KOPT-K1 (cell line): Measurements from ENCODE around the gene BSND.

Experiments
- H3K27ac ChIP-seq: fragments of 200-600 bp; sonication (generic); 2 replicates; pipeline ENCODE4 v1.5.1; 2016; ENCODE audit warnings: antibody characterized with exemption, mild to moderate bottlenecking, low read depth, low read length; ENCODE audit not compliant: poor library complexity, severe bottlenecking
- H3K36me3 ChIP-seq: fragments of 200-600 bp; sonication (generic); 2 replicates; pipeline ENCODE4 v1.5.1; 2017; ENCODE audit warnings: antibody characterized with exemption, mild to moderate bottlenecking, low read length, moderate library complexity; ENCODE audit not compliant: insufficient read depth
- H3K9me3 ChIP-seq: fragments of 200-600 bp; sonication (generic); 2 replicates; pipeline ENCODE4 v1.5.1; 2017; ENCODE audit warnings: antibody characterized with exemption, low read length, mild to moderate bottlenecking; ENCODE audit not compliant: insufficient read depth, poor library complexity, severe bottlenecking

Gene BSND

GRCh38 chr1:54969879-54970278 lies 28.9 kb upstream of the BSND start:
- H3K9me3 ChIP-seq: no peaks in the 10 kb centered on the region
- no peaks in the 10 kb centered on the region for H3K36me3 ChIP-seq
- H3K27ac ChIP-seq: no peak overlapping the region

DNA sequence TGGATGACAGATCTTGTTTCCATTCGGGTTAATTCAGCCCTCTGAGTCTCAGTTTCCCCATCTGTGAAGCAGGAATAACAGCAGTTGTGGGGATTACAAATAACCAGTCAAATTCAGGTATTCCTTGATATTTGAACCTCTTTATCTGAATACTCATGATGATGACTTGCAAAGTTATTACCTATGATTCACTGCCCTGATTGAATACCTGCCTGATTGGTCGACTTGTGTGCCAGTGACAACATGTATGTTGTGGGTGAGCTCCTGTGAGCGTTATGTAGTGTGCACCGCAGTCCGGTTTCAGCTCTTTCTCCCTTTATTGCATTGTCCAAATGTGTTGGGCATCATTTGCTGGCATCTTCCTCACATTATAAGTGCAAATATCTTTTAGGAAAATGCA lies 27.8 kb upstream of the BSND start:
- H3K9me3 ChIP-seq: no peaks in the 10 kb centered on the region
- no peak overlapping the region for H3K27ac ChIP-seq
- H3K36me3 ChIP-seq: no peaks in the 10 kb centered on the region

- H3K27ac ChIP-seq: no peak overlapping the region
- no peaks in the 10 kb centered on the region for H3K36me3 ChIP-seq
- H3K9me3 ChIP-seq: no peaks in the 10 kb centered on the region
These were observed 27.4 kb upstream of the BSND start for GRCh38 chr1:54971317-54971791.

GRCh38 chr1:54972436-54972835 lies 26.3 kb upstream of the BSND start:
- H3K27ac ChIP-seq: no peak overlapping the region

GRCh38 chr1:54973205-54973921 lies 25.4 kb upstream of the BSND start:
- Histone ChIP-seq H3K27ac (no peak overlapping the region), H3K36me3 (no peaks in the 10 kb centered on the region)

More at GRCh38 chr1:54972436-54972835, 26.3 kb upstream of the BSND start:
- H3K9me3 ChIP-seq: no peaks in the 10 kb centered on the region
- no peaks in the 10 kb centered on the region for H3K36me3 ChIP-seq

DNA sequence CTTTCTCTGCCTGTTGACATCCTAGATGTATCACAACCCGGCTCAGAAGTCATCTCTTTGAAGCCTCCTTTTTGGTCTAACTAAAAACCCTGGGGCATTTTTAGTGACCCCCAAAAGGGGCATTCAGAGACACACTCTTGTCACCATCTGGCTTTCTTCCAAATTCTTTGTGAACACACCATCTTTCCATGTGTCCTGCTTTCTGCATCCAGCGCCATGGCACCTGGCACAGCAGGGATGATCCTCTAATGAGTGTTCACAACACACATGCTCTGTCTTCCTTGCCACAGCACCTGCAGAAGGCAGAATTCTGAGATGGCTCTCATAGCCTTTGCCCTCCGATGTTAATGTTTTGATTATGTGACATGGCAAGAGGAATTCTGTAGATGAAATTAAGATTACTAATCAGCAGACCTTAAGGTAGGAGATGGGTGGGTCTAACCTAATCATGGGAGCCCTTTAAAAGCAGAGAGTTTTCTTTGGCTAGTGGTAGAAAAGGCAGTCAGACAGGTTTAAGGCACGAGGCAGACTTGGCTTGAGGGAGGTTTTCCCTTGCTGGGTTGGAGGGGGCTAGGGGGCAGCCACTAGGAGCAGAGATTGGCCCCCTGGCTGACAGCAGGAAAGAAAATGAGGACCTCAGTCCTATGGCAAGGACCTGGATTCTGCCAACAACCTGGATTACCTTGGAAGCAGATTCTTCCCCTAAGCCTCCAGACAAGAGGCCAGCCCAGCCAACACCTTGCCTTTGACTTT lies 23.2 kb upstream of the BSND start:
- Histone ChIP-seq H3K9me3 (no peaks in the 10 kb centered on the region), H3K36me3 (no peaks in the 10 kb centered on the region), H3K27ac (no peak overlapping the region)

More at GRCh38 chr1:54973205-54973921, 25.4 kb upstream of the BSND start:
- no peaks in the 10 kb centered on the region for H3K9me3 ChIP-seq

GRCh38 chr1:54976747-54977146 lies 22.0 kb upstream of the BSND start:
- no peak overlapping the region for H3K27ac ChIP-seq
- H3K36me3 ChIP-seq: no peaks in the 10 kb centered on the region
- no peaks in the 10 kb centered on the region for H3K9me3 ChIP-seq

- H3K27ac ChIP-seq: no peak overlapping the region
- no peaks in the 10 kb centered on the region for H3K36me3 ChIP-seq
- no peaks in the 10 kb centered on the region for H3K9me3 ChIP-seq
These were observed 21.0 kb upstream of the BSND start for GRCh38 chr1:54977533-54978297.

GRCh38 chr1:54978528-54979326 lies 20.0 kb upstream of the BSND start:
- Histone ChIP-seq H3K27ac (no peak overlapping the region), H3K36me3 (no peaks in the 10 kb centered on the region), H3K9me3 (no peaks in the 10 kb centered on the region)

DNA sequence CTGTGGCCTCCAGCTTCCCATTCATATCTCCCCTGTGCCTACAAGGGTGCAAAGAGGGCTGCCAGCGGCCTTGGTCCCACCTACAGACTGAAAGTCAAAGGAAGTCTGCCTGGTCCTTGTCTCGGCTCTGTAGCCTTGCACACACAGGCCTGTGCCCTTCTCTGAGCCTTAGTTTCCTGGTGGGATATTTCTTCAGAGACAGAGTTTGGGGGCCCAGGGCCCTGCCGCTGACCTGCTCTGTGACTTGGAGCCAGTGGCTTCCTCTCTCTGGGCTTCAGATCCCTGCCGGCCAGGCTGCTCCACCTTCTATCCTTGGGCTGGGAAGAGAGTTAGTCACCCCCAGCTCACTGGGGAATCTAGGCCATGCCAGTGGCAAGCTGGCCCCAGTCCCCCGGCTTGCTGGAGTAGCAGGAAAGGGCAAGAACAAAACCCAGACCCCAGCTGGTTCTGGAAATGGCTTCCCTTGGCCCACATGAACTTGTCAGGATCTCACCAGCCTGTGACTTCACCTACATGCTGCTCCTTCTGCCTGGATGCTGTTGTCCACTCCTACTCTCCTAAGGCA lies 19.3 kb upstream of the BSND start:
- no peaks in the 10 kb centered on the region for H3K9me3 ChIP-seq
- no peaks in the 10 kb centered on the region for H3K36me3 ChIP-seq
- H3K27ac ChIP-seq: no peak overlapping the region

DNA sequence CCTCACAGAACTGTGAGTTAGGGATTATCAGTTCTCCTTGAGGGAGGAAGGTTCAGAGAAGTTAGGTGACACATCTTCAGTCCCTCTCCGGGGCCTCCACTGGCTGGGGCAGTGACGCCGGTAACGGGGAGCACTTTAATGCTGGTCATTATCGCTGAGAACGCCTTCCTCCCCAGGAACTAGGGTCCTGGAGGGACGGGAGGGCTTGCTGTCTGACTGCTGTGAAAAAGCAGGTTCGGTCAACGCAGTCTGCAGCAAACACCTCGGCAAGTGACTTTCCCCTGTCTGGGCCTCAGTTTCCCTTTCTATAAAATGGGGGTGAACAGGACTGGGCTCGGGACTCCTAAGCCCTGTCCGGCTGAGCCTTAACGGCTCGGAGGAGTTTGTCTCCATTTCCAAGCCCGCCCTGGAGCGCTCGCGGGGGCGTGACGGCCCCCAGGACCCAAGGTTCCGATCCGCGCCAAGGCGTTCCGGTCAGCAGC lies 18.6 kb upstream of the BSND start:
- Histone ChIP-seq H3K36me3 (no peaks in the 10 kb centered on the region), H3K9me3 (no peaks in the 10 kb centered on the region), H3K27ac (no peak overlapping the region)

GRCh38 chr1:54980528-54981241 lies 18.0 kb upstream of the BSND start, which contains the start of gene TMEM61:
TMEM61 (plus strand) TSS chr1:54980628; CDS start chr1:54981066, 438 bp downstream.
- Histone ChIP-seq H3K27ac (no peak within 1 kb of the TSS), H3K36me3 (no peaks in the 10 kb centered on the region), H3K9me3 (no peaks in the 10 kb centered on the region)

- H3K9me3 ChIP-seq: no peaks in the 10 kb centered on the region
- H3K36me3 ChIP-seq: no peaks in the 10 kb centered on the region
- no peak overlapping the region for H3K27ac ChIP-seq
These were observed 17.3 kb upstream of the BSND start for GRCh38 chr1:54981466-54981865.
